Activated T-helper 1 cell treated with Interleukin-2 at 50 U/mL for 16 hours (primary cell): ENCODE data around the gene CD9.
"Not testable (repeated sequence)": the region's sequence is repeated elsewhere in the genome, so short reads cannot be mapped to it uniquely, and the experiment has no call there.

Experiments
- DNase-seq: peaks from one replicate; pipeline ENCODE4 v3.0.0-alpha.2; 2020; ENCODE audit warnings: low read depth

Gene CD9

GRCh38 chr12:6200256-6201212 is at the start of gene CD9:
TSS of gene CD9 (plus strand) at chr12:6200400. CDS start at chr12:6200500, 100 bp downstream.
- DNase-seq = no peak

- no peak for DNase-seq
Observed at GRCh38 chr12:6154730-6155459, 45.3 kb upstream of the CD9 start.

- DNase-seq = no peak
Observed at GRCh38 chr12:6157482-6157881, 42.7 kb upstream of the CD9 start.

GRCh38 chr12:6158255-6158654 is 41.9 kb upstream of the CD9 start:
- no peak for DNase-seq

GRCh38 chr12:6158749-6159148 is 41.5 kb upstream of the CD9 start:
- DNase-seq = no peak

GRCh38 chr12:6159166-6160011 is 40.8 kb upstream of the CD9 start:
- DNase-seq = not testable (repeated sequence)

- DNase-seq = not testable (repeated sequence)
Observed at GRCh38 chr12:6160049-6160649, 40.1 kb upstream of the CD9 start.

- no peak for DNase-seq
Observed at GRCh38 chr12:6161124-6161882, 38.9 kb upstream of the CD9 start.

GRCh38 chr12:6163416-6164060 is 36.7 kb upstream of the CD9 start:
- DNase-seq = no peak

GRCh38 chr12:6165395-6165794 is 34.8 kb upstream of the CD9 start:
- no peak for DNase-seq

- no peak for DNase-seq
Observed at GRCh38 chr12:6166808-6167207, 33.4 kb upstream of the CD9 start.

GRCh38 chr12:6167327-6168280 is 32.6 kb upstream of the CD9 start:
- DNase-seq = peak; percentile 4

GRCh38 chr12:6171409-6172015 is 28.7 kb upstream of the CD9 start:
- no peak for DNase-seq

- no peak for DNase-seq
Observed at GRCh38 chr12:6172086-6172485, 28.1 kb upstream of the CD9 start.

GRCh38 chr12:6172862-6173261 is 27.3 kb upstream of the CD9 start:
- no peak for DNase-seq

GRCh38 chr12:6177642-6178358 is 22.4 kb upstream of the CD9 start:
- no peak for DNase-seq

- DNase-seq = no peak
Observed at GRCh38 chr12:6178981-6179761, 21.0 kb upstream of the CD9 start.
